ENCODE results near the gene XYLT1.
"Not testable (repeated sequence)": the region's sequence is repeated elsewhere in the genome, so short reads cannot be mapped to it uniquely, and the experiment has no call there.

DNA sequence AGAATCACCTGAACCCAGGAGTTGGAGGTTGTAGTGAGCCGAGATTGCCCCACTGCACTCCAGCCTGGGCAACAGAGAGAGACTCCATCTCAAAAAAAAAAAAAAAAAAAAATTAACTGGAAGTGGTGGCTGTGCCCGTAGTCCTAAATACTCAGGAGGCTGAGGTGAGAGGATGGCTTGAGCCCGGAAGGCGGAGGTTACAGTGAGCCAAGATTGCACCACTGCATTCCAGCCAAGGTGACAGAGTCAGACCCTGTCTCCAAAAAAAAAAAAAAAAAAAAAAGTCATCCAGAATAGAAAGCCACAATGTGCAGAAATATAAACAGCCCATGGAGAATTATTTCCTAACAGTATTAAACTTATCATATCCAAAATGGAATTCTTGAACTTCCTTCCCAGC, 11.6 kb upstream of the XYLT1 start:
- TF ChIP-seq EZH2 (IDR thresholded peaks at IDR 0.05; ENCODE audit: insufficient read depth, poor library complexity, severe bottlenecking); EZH2phosphoT487 (IDR thresholded peaks at IDR 0.05; ENCODE audit: insufficient read depth, low read depth): not testable (repeated sequence)
